K562 (cell line): ENCODE results near the gene SGK1. TPM values are rescaled to one million over a fixed set of nuclear protein-coding genes. Genes with fewer than 3 reads are reported as not detected.
"Not testable (repeated sequence)": the region's sequence is repeated elsewhere in the genome, so short reads cannot be mapped to it uniquely, and the experiment has no call there.

Experiments used
- ATAC-seq: fragments of 200-7000 bp; cut with Tn5 transposase; 3 replicates; pipeline ENCODE4 v1.9.1; 2020; ENCODE audit warnings: moderate library complexity
- BruUV-seq: library from RNA; stranded (reverse); fragments of 400-500 nt; replicated peaks from 2 replicates; lab custom pipeline; 2021; lab: Mats Ljungman, UMichigan
- CTCF ChIA-PET: fragments of 300-600 bp; formaldehyde crosslinking; extraction: SDS; loops from one replicate; lab custom pipeline; 2021; ENCODE audit warnings: low intra/inter-chr PET ratio; lab: Yijun Ruan, JAX
- POLR2A ChIA-PET: fragments of 300-600, 350-650 bp; sonication (Branson Sonifier 250); formaldehyde crosslinking; extraction: SDS; loops from one replicate; lab custom pipeline; 2021; ENCODE audit warnings: antibody characterized with exemption, inconsistent platforms; lab: Yijun Ruan, JAX
- DNase-seq, 4 experiments: peaks; one replicate each; pipeline versions ENCODE4 v3.0.0 to v3.0.0-alpha.2; 2011 to 2018; ENCODE audit warnings: low spot score in 3 of 4, mixed read lengths in 3 of 4; ENCODE audit errors: extremely low read depth in 1 of 4
- FAIRE-seq: peaks from 2 replicates; lab custom pipeline; 2011; peaks lifted over from hg19 to GRCh38; lab: Jason Lieb, UNC
- H2AFZ ChIP-seq: 2 replicates; pipeline ENCODE4 v1.6.0; 2011; ENCODE audit warnings: low read depth, low read length, control low read depth, inconsistent platforms
- H3K27ac ChIP-seq: fragments of 200-600 bp; 3 replicates; pipeline ENCODE4 v1.8.0; 2011; ENCODE audit warnings: low read depth, mild to moderate bottlenecking, control low read depth, inconsistent platforms, low read length, moderate library complexity, mixed read lengths; ENCODE audit errors: extremely low read depth
- H3K27me3 ChIP-seq, 2 experiments: fragments of 300-600 bp in 1 of 2; 2 replicates in 1 of 2; 3 replicates in 1 of 2; pipeline versions ENCODE4 v1.6.0 to v1.8.0; 2011; ENCODE audit warnings: inconsistent platforms in 2 of 2, low read length in 2 of 2, mild to moderate bottlenecking in 1 of 2, mixed read lengths in 1 of 2, moderate library complexity in 1 of 2; ENCODE audit not compliant: control insufficient read depth in 2 of 2, insufficient read depth in 2 of 2
- H3K36me3 ChIP-seq: fragments of 300-600 bp; 3 replicates; pipeline ENCODE4 v1.8.0; 2011; ENCODE audit warnings: mild to moderate bottlenecking, low read length, inconsistent platforms; ENCODE audit not compliant: control insufficient read depth, insufficient read depth
- H3K4me1 ChIP-seq, 2 experiments: fragments of 200-600 bp in 1 of 2; replicated peaks in 1 of 2; 2 replicates in 1 of 2; 3 replicates in 1 of 2; pipeline versions ENCODE4 v1.5.1 to v1.8.0; 2011; ENCODE audit warnings: inconsistent platforms in 2 of 2, low read length in 2 of 2, mild to moderate bottlenecking in 1 of 2, mixed read lengths in 1 of 2, moderate library complexity in 1 of 2; ENCODE audit not compliant: control insufficient read depth in 2 of 2, insufficient read depth in 2 of 2
- H3K4me2 ChIP-seq: 2 replicates; pipeline ENCODE4 v1.6.1; 2011; ENCODE audit warnings: low read length, control low read depth, inconsistent platforms, mixed read lengths; ENCODE audit not compliant: insufficient read depth
- H3K4me3 ChIP-seq: fragments of 200-600 bp; sonication (generic), shearing (Covaris generic); 2 replicates; pipeline ENCODE4 v1.5.1; 2016; ENCODE audit warnings: control low read depth, inconsistent platforms
- H3K79me2 ChIP-seq: fragments of 200-600 bp; 3 replicates; pipeline ENCODE4 v1.8.0; 2011; ENCODE audit warnings: low read length, inconsistent platforms; ENCODE audit not compliant: control insufficient read depth, insufficient read depth
- H3K9ac ChIP-seq, 2 experiments: 2 replicates each; pipeline versions ENCODE4 v1.6.0 to v1.6.1; 2011; ENCODE audit warnings: low read depth in 2 of 2, low read length in 2 of 2, control low read depth in 1 of 2, inconsistent platforms in 1 of 2, mild to moderate bottlenecking in 1 of 2, mixed read lengths in 1 of 2; ENCODE audit not compliant: insufficient read depth in 1 of 2
- H3K9me1 ChIP-seq: one replicate; pipeline ENCODE4 v1.6.0; 2011; ENCODE audit warnings: inconsistent platforms, mild to moderate bottlenecking, low read length, moderate library complexity; ENCODE audit not compliant: control insufficient read depth, insufficient read depth
- H3K9me3 ChIP-seq: replicated peaks from 2 replicates; pipeline ENCODE4 v1.5.1; 2011; ENCODE audit warnings: low read depth, low read length, inconsistent platforms; ENCODE audit not compliant: control insufficient read depth, insufficient read depth
- H4K20me1 ChIP-seq: replicated peaks from 2 replicates; pipeline ENCODE4 v1.6.1; 2011; ENCODE audit warnings: low read length, inconsistent platforms, mixed read lengths; ENCODE audit not compliant: control insufficient read depth, insufficient read depth
- E2F6 ChIP-seq, 2 experiments: IDR thresholded peaks; 2 replicates each; pipeline ENCODE4 v1.6.1; 2011; ENCODE audit warnings: borderline replicate concordance in 1 of 2, control low read depth in 1 of 2, low read depth in 1 of 2, low read length in 1 of 2, mild to moderate bottlenecking in 1 of 2, mixed read lengths in 1 of 2, moderate library complexity in 1 of 2; ENCODE audit not compliant: insufficient read depth in 1 of 2, insufficient read length in 1 of 2, poor library complexity in 1 of 2, severe bottlenecking in 1 of 2; ENCODE audit errors: extremely low read depth in 1 of 2
- GTF3C2 ChIP-seq: IDR thresholded peaks from 3 replicates; pipeline ENCODE4 v1.6.1; 2011; ENCODE audit warnings: borderline replicate concordance, mild to moderate bottlenecking, moderate library complexity; ENCODE audit not compliant: insufficient read length; ENCODE audit errors: extremely low read depth
- MTF1 ChIP-seq: fragments of 250-450 bp; sonication (Bioruptor Pico); IDR thresholded peaks from 2 replicates; pipeline ENCODE4 v1.9.0; 2021; ENCODE audit warnings: moderate library complexity, mild to moderate bottlenecking, inconsistent platforms, borderline replicate concordance
- WGBS: fragments of 100-300 bp; shearing (Covaris generic); methylation state at CpG from one replicate; pipeline ENCODE4 v1.1.6; 2016; ENCODE audit warnings: low coverage, mixed read lengths; ENCODE audit not compliant: insufficient coverage; ENCODE audit errors: missing lambda C conversion rate; 5-methylcytosine and 5-hydroxymethylcytosine counted together
- in situ Hi-C: fragments of 300-500 bp; cut with MboI; formaldehyde crosslinking; loops from 4 replicates; pipeline ENCODE4 v1.15.0; 2018; ENCODE audit warnings: inconsistent platforms, mixed read lengths
- intact Hi-C: fragments of 100-400 bp; cut with micrococcal nuclease; formaldehyde crosslinking; loops from 2 replicates; pipeline ENCODE4 v1.14.2; 2022
- polyA plus RNA-seq, 8 experiments: library from polyadenylated mRNA; depleted of rRNA in 4 of 8; stranded (reverse) in 5 of 8; unstranded in 3 of 8; fragments of >200 nt; fragmentation: Nextera tagmentation in 2 of 8; fragmentation: Illumina TruSeq in 1 of 8; extraction: Ambion mirVana in 2 of 8; extraction: Trizol in 1 of 8; gene quantifications; 2 replicates each; pipeline versions ENCODE4 v1.2.1 to v1.2.3, GENCODE V29; 2011 to 2014; ENCODE audit warnings: inconsistent platforms in 1 of 8, missing spikeins in 1 of 8
- total RNA-seq, 7 experiments: library from RNA; depleted of rRNA in 6 of 7; stranded (reverse); fragments of >200 nt in 6 of 7; fragmentation: Illumina TruSeq in 2 of 7; extraction: Trizol in 2 of 7; gene quantifications; 2 replicates each; pipeline versions ENCODE4 v1.2.1 to v1.2.3, GENCODE V29; 2011 to 2021; ENCODE audit warnings: low replicate concordance in 1 of 7

The SGK1 gene
- total and polyA plus RNA-seq, 9 of the 15 experiments (the other 6 are each of a cell fraction or from before 2014, with no cell fraction given): 3.5 to 7.2 (median 3.9) TPM

GRCh38 chr6:134256862-134257261 lies 61.0 kb downstream of the SGK1 start:
- ATAC-seq (no peak), FAIRE-seq (no peak), DNase-seq (no peak)
- Histone ChIP-seq H3K27ac (no peak overlapping the region), H3K9me1 (no peaks in the 10 kb centered on the region), H3K79me2 (no peaks in the 10 kb centered on the region), H3K4me1 (peaks cover 0 to 4% of the 10 kb centered on the region in 2 experiments; a peak in 1 of 5 replicates), H3K36me3 (no peaks in the 10 kb centered on the region), H3K9me3 (no peaks in the 10 kb centered on the region), H4K20me1 (no peaks in the 10 kb centered on the region), H3K27me3 (no peaks in the 10 kb centered on the region), H3K4me3 (no peak overlapping the region), H2AFZ (peak overlapping the region; percentile 28; the same call in 1 of the 2 replicates), H3K9ac (no peak overlapping the region), H3K4me2 (no peak overlapping the region)
- in situ Hi-C loops: no loop called here
- ChIA-PET CTCF (no interaction called here), POLR2A (no interaction called here)
- intact Hi-C loops: no loop called here
- 86% methylated on average over 8 of the region's 8 CpGs for WGBS
- TF ChIP-seq GTF3C2: peak; percentile 58
- no peak for TF ChIP-seq MTF1 (CRISPR knock-in tag)
- no peak for TF ChIP-seq E2F6 (IDR thresholded peaks at IDR 0.05; ENCODE audit: borderline replicate concordance in 1 of 2, extremely low read depth in 1 of 2, insufficient read depth in 1 of 2, insufficient read length in 1 of 2, low read depth in 1 of 2, low read length in 1 of 2, poor library complexity in 1 of 2, severe bottlenecking in 1 of 2)
- no TSS peak for BruUV-seq

GRCh38 chr6:134255280-134255679 lies 62.6 kb downstream of the SGK1 start:
- ATAC-seq, intact Hi-C loops, FAIRE-seq, H3K79me2 ChIP-seq, CTCF ChIA-PET, H3K9ac ChIP-seq, H3K36me3 ChIP-seq, H4K20me1 ChIP-seq, H3K27me3 ChIP-seq, H3K9me3 ChIP-seq, BruUV-seq, H3K4me2 ChIP-seq, H3K4me3 ChIP-seq, in situ Hi-C loops, DNase-seq, H2AFZ ChIP-seq, H3K9me1 ChIP-seq, H3K4me1 ChIP-seq, POLR2A ChIA-PET, H3K27ac ChIP-seq: not testable (repeated sequence)
- WGBS: 75% methylated on average over 1 of the region's 2 CpGs
